DMS53 treated with DMSO at 0.1 percent for 48 hours (cell line): Measurements from ENCODE around the gene CELF1.
A peak's percentile ranks its signal among the peaks of the same experiment; 100 is the strongest.

Experiments used
- DNase-seq: peaks from one replicate; lab custom pipeline; 2025; ENCODE audit not compliant: unreplicated experiment; lab: John Stamatoyannopoulos, UW

CELF1 gene

DNA sequence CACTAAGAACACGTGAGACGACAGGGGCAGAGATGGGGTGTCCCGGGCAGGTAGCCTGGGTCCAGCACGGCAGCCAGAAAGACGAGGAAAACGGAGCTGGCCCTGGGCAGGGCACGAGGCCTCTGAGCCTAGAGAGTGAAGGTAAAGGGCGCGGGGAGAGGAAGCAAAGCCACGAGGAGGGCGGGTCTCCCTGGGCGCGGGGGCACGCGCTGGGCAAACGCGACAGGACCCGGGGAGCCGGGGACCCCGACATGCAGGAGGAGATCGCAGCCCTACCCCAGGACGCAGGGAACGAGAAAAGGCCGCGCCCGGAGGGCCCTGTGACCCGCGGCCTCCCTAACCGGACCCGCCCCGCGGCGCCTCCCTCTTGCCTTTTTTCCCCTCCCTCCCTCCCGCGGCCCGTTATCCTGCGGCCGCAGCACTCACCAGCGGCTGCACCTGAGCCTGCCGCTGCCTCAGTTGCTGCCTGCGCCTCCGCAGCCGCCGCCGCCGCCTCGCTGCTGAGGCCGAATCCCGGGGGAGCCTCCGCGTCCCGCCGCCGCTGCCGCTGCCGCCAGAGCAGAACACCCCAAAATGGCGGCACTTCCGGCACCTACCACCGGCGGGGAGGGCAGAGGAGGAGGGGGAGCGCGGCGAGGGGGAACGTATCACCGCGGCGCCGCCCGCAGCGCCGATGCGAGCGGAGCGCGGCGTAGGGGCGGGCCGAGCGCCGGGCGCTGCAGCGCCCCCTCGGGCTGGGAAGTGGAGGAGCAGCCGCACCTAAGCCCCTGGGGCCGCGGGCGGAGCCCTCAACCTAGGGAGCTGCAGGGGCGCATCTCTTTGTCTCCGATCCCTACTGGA is at the start of gene CELF1:
CELF1 (minus strand) TSS at position 567 of the 840 bp plus-strand sequence. CDS start 53,609 bp downstream, outside the sequence.
- peak; percentile 77 for DNase-seq

DNA sequence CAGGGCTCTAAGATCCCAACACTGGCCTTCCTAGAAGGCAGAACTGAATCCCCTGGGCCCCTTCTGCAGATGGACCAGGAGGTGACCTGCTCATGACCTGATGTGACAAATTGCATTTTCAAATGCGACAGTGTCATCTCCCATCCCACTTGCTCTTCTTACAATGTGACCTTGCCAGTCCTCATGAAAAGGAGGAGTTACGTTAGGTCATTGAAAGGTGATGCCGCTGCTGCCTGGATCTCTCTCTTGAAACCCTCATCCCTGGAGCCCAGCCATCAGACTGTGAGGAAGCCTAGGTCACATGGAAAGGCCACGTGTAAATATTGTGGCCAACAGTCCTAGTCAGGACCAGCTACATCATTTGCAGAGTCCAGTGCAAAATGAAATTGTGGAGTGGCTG is 47.0 kb upstream of the CELF1 start:
- no peak for DNase-seq

DNA sequence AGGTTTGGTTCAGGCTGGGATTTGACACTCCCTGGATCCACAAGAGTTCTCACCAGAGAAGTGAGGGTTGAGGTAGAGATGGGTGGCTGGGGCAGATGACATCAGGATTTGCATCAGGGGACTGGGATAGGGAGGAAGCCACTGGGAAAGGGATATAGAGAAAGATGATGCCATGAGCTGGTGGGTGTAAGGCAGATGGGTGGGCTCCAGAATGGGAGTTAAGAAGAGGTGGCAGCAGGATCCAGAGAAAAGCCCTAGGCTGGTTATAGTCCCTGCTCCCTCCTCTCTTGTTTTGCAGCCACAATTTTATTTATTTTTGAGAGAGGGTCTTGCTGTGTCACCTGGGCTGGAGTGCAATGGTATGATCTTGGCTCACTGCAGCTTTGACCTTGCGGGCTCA is 43.0 kb upstream of the CELF1 start:
- DNase-seq: no peak

DNA sequence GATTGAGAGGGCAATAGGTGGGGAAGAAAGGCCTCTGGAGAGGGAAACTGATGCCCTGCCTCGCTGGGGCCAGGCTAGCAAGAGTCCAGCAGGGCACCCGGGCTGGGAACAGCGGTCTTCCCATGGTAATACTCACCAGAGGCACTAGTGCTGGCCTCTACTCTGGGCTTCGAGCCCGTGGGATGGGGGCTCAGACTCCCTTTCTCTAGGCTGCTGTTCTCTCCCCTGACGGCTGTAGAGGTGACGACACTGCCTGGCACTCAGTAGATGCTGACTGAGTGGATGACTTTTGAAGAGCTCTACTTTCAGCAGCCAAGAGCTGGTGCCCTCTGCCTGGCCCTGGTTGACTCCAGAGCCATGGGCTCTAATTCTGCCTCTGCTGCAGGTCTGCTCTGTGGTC is 42.1 kb upstream of the CELF1 start:
- no peak for DNase-seq

DNA sequence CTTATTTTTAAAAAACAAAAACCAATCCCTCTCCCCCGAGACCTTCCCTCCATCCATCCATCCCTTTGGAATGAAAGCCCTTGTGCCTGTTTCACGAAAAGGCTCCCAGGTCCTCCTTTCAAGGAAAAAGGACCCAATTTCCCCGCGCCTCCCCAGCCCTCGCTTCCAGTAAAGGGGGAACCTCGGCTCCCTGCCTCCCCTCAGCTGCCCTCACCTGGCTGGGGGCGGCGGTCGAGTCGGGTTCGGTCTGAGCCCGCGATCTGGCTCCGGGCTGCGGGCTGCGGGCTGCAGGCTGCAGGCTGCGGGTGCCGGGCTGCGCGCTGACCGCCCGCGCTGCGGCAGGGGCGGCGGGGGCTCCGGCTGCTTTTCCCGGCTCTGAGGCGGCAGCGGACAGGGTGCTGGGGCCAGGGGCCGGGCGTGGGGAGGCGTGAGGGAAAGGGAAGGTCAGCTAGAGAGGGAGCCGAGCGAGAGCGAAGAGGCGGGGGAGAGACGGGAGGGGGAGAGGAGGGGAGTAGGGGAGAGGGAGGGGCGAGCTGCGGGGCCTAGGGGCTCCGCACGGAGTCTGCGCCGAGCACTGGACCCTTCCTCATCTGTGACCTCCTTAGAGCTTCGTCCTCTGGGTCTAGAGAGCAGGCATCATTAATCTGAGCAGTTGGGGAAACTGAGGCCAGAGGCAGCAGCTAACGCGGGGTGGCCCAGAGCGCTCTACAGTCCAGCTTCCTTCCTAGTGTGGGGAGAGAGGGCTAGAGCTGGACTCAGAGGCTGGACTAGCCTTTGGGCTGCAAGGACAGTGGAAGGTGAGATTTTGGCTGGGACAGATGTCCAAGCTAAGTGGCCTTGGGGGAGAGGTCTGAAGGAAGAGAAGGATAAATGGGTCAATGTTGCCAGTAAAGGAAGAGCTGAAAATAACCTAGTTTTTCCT is 41.3 kb upstream of the CELF1 start, which contains the start of gene C1QTNF4:
C1QTNF4 (minus strand) TSS at position 478 of the 922 bp plus-strand sequence. CDS start 3,601 bp downstream, outside the sequence.
- no peak for DNase-seq

DNA sequence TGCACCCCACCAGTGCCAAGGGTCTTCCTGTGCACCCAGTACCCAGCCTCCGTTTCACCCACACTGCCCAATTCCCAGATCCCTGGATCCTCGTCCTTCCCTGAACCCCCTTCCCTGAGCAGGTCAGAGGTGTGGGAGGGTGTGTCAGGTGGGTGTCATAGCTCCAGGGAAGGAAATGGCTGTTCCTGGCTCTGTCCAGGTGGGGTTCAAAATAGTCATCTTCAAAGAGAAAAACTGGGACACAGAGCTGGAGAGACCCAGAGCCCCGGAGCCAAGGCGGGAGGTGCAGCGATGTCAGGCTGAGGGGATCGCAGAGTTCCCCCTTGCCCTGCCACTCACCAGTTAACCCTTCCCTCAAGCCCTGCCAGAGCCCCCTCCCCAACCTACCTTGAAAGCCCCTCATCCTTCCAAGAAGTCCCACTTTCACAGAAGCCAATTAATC is 40.6 kb upstream of the CELF1 start:
- DNase-seq: no peak

DNA sequence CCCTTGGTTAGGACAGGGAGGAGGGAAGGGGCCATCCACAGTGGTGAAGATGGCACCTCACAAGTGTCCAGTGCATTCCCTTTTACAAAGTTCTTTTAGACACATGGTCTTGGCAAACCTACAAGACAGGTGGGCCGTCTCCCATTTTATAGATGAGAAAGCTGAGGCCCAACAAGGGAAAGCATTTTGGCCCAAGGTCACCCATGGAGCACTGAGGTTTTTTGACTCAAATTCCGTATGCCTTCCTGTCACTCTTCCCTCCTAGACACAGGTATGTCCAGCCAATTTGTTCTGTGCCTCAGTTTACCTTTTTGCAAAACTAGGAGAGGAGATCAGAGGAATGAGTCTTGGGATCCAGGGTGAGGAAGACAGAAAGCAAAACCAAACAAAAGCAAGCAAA is 40.0 kb upstream of the CELF1 start:
- DNase-seq: no peak

DNA sequence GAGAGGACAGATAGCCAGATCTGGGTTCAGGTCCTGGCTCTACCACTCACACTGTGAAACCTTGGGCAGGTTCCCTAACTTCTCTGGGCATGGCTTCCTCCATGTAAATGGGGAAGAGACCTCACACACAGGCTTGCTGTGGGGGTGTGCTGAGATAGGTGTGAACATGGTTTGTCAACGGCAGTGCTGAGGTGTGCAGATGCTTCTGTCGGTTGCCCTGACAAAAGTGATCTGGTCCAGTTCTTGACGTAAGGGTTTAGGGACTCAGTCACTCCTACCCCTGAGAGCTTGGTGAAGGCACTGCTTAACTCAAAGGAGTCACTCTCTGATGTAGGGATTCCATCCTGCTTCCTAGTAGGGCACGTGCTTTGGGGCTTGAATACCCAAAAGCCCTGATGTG is 39.3 kb upstream of the CELF1 start:
- DNase-seq: no peak

DNA sequence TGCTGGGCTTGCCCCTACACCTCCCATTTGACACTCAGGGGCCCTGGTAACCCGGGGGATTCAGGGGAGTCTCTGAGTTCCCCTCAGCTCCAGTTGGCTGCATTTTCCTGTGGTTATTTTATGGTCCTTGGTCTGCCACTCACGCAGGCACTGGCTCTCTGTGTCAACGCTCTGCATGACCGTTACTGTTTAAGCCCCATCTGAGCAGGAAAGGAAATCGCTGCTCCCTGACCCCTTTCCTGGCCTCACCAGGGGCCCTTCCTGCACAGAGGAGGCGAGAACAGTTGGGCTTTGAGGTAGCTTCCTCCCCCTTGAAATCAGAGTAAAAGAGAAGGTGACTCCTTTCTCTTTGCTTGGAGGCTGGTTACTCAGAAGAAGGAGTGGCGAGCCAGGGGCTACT is 38.8 kb upstream of the CELF1 start:
- DNase-seq: no peak

DNA sequence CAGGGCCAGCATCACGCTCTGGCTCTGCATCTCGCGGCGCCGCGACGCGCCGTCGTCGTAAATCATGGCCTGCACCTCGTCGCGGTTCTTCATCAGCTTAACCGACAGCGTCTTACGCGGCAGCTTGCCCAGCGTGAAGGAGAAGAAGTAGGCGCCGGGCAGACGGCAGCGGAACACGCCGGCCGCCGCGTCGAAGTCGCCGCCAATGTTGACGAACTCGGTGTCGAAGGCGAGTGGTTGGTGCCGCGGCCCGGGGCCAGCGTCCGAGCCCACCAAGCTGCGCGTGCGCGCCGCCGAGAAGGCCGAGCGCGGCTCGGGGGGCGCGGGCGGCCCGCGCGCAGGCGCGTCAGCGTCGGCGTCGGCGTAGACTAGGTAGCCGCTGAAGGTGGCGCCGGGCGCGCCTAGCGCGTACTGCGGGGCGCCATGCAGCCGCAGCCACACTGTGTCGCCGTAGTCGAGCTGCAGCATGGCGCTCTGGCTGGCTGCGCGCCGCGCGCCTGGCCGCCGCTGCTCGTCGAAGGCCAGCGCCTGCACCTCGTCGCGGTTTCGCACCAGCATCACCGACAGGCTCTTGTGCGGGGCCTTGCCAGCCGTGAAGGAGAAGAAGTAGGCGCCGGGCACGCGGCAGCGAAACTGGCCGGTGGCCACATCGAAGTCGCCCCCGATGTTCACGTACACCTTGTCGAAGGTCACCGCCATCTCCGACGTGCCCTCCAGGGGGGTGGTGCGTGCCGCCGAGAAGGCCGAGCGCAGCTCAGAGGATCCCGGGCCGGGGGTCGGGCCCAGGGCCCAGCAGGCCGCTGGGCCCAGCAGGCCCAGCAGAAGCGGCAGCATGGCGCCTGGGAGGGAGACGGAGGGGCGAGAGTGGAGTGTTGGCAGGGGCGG is 37.3 kb upstream of the CELF1 start:
- no peak for DNase-seq

DNA sequence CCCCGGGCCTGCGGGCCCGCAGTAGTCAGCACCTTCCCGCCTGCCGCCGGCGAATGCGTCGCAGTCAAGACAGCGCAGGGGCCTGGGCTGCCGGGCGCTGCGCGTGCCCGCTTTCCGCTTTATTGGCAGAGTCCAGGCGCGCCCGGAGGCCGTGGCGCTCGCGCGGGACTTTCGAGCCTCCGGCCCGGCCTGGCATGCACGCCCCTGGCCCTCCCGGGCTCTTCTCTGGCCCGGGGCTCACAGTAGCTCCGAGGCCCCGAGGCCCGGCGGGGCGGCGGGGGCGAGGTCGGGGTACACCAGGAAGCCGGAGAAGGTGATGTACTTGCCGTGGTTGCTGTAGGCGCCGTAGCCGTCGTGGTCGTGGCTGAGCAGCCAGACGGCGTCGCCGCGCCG is 36.6 kb upstream of the CELF1 start:
- DNase-seq: no peak

DNA sequence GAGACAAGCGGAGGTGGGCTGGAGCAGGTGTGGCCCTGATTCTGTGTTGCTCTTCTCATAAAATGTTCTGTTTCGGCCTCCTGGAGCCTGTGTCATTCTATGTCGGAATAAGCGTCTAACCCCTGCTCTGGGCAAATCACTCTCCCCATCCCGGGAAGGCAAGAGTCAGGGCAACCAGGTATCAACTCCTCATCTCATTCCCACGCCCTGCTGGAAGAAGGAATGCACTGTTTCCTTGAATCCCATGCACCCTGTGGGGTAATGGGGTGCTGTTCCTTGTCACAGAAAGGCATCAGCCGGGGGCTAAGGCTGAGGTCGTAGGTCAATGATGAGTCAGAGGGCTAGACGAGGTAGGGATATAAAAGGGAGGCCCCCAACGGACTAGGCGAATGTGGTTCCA is 36.2 kb upstream of the CELF1 start:
- no peak for DNase-seq

DNA sequence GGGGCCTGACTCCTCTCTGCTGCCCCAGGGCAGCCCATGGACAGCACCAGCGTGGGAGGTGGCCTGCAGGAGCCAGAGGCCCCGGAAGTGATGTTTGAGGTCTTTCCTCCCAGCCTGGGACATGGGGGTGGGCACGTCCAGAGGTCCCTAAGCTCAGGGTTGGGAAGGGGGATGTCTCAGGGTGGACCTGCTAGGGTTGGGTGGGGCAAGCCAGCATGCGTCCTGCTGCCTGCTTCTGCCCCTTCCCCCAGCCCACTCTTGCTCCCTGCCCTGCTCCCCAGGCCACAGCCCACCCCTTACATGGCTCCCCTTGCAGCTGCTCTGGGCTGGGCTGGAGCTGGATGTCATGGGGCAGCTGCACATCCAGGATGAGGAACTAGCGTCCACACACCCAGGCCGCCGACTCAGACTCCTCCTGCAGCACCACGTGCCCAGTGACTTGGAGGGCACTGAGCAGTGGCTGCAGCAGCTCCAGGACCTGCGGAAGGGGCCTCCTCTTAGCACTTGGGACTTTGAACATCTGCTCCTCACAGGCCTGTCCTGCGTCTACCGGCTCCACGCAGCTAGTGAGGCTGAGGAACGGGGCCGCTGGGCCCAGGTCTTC is 34.9 kb upstream of the CELF1 start:
- no peak for DNase-seq

DNA sequence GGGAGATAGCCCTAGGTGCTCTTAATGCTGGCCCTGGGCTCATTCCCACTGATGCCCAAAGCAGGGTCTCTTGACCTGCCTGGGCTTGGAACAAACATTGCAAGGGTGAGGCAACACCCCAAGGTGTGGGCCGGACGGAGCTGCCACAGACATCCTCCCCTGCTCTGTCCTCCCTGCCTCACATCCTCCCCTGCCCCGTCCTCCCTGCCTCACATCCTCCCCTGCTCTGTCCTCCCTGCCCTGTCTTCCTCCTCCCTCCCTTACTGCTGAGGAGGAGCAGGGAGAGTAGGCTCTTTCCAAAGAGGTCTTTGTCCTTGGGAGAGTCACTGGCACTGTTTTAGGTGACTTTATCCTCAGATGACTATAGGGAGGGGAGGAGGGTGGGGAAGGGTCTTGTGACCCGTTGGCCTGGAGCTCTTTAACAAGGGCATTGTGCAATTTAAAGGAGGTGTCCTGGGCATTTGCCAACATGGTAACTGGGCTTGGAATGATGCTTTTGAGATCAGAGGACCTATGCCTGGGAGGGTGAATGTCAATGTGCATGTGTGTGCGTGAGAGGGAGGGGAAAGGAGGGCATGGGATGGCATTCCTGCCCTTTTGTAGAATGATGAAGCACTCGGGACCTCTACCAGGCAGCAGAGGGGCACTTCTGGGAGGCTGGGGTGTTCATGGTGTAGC is 34.2 kb upstream of the CELF1 start:
- no peak for DNase-seq

DNA sequence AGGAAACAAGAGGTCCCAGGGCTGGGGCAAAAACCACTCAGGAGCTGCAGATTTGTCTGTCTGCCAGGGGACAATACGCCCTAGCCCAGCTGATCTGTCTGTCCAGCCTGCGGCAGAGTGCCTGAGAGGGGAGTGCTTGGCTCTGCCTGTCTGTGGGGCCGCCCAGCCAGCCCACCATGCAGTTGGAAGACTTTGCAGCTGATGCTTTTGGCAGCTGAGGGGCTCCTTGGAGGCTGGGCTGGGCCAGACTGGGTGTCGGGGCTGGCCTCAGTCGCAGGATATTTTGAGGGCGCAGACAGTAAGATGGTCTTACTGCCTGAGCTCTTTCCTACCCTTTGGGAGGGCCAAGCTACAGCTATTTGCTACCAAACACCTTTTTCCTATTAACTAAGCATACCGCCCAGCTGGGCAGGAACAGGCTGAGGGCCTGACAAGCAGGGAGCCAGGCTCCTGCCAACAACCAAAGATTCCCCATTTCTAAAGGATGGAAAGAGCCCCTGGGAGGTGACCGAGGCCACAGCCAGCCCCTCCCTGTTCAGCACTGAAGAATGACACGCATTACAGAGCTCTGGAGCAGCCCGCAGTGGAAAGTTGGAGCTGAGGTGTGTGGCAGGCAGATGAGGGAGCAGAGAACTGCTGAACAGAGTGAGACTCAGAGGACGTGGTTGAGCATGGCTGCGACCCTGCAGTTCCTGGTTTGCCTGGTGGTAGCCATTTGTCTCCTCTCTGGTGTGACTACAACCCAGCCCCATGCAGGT is 33.3 kb upstream of the CELF1 start, which contains the start of gene FAM180B:
FAM180B (plus strand) TSS at position 581 of the 758 bp plus-strand sequence; CDS start at position 672, 91 bp downstream.
- DNase-seq: no peak

DNA sequence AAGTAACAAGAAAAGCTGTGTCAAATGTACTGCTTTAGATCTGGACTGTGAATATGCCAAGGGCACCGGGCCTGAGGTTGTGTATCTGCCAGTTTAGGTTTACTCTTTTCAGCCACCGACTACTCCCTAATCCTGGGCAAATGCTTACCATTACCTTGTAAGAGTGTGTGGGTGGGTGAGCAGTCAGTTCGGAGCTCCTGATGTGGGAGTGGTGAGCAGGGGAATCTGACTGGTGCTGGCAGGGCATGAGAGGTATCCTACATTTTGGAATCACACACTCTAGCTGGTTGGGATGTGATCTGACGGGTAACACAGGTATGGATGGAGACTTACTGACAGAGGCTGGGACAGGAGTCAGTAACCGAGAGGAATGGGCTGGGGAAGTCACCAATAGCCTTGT is 30.9 kb upstream of the CELF1 start:
- no peak for DNase-seq

DNA sequence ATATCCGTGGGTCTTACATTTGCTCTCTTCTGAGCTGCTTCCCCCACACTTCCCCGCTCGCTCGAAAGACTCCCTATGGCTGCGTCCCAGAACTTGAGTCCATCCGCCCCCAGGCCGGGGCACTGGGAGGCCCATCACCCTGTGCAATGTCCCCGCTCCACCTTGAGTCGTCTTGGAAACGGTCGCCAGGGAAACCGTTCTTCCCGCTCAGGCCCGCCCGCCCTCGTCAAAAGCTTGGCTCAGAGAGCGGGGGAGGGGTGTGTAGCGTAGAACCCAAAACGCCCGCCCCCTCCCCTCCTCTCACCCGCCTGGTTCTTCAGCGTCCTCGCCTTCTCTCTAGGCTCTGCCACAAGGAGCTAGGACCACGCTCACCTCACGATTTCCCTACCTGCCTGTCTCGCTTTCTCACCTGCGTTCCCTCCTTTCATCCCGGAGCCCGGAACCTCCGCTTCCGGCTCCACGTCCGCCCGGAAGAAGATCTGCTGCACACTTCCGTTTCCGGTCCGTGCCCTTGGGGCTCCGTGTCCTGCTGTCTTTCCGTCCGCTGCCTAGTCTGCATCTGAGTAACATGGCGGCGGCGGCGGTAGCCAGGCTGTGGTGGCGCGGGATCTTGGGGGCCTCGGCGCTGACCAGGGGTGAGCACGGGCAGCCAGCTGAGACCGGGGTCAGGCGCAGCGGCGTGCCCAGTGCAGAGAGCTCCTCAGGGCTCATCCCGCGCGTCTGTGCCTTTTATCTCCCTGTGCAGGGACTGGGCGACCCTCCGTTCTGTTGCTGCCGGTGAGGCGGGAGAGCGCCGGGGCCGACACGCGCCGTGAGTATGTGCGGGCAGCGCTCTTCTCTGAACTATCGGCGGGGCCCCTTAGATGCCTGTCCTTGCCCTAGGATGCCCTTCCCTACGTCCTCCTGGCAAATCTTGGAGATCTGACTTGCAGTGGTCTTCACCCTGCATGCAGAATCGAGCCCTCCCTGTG is 25.9 kb upstream of the CELF1 start, which contains the start of the genes KBTBD4 and NDUFS3:
KBTBD4 (minus strand) TSS at position 447 of the 971 bp plus-strand sequence; CDS start at position 428, 19 bp downstream.
NDUFS3 (plus strand) TSS at position 551 of the 971 bp plus-strand sequence; CDS start at position 569, 18 bp downstream.
- DNase-seq: peak; percentile 38
